Measurements from ENCODE around the gene CITED2. TPM values are rescaled to one million over a fixed set of nuclear protein-coding genes. Genes with fewer than 3 reads are reported as not detected.

Gene CITED2
- total RNA-seq, 1 experiment from 2014 or later = 54.0 TPM

DNA sequence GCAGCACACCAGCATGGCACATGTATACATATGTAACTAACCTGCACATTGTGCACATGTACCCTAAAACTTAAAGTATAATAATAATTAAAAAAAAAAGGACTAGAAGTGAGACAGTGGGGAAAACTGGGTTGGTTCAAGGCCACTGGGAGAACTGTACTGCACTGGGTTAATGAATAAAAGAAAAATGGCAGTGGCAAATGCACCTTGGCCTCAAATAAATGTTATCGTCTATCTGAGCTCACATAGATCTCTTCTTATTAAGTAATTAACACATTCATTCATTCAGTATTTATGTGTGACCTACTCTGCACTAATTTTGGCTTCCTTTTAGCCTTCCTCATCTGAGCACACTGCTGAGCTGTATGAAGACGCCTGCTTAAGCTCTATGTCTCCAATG lies 17.5 kb downstream of the CITED2 start:
- BruUV-seq (replicated peaks) = no TSS peak
- intact Hi-C loops (cut with micrococcal nuclease; ENCODE audit: unreplicated experiment) = no loop called here
- DNase-seq = no peak

DNA sequence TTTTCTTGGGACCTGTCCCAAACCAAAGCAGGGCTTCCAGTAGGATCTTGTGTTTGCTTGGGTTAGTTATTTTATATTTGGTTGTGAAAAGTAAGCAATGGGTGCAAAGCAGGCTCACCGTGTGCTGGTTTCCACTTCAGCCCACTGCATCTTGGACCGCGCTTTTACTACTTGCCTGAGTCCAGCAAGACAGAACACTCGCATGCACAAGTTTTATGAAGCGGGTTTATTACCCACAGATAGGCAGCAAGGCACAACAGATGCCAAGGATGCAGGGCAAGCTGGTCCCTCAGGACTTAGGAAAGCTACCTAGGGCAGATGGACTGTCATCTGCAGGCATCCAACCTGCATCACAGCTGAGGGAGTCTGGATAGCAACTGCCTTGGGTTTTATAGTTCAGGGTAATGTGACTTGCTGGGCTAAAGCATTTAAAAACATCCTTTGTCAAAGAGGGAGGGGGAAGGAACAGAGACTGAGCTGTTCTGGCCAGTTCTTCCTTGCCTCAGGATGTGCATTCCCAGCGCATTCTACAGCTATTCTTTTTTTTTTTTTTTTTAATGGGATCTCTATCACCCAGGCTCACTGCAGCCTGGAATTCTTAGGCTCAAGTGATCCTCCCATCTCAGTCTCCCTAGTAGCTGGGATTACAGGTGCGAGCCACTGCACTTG lies 18.5 kb downstream of the CITED2 start:
- no peak overlapping the region for H3K27ac ChIP-seq
- no peaks in the 10 kb centered on the region for H3K9me3 ChIP-seq (ENCODE audit: insufficient read depth, low read depth)
- no peaks in the 10 kb centered on the region for H3K4me1 ChIP-seq (replicated peaks; ENCODE audit: insufficient read depth)
- no TSS peak for BruUV-seq (replicated peaks)
- H3K36me3 ChIP-seq (ENCODE audit: low read depth) = no peaks in the 10 kb centered on the region
- no peak for TF ChIP-seq EZH2 (IDR thresholded peaks at IDR 0.05; ENCODE audit: low read depth)
- TF ChIP-seq, protein P1, sequence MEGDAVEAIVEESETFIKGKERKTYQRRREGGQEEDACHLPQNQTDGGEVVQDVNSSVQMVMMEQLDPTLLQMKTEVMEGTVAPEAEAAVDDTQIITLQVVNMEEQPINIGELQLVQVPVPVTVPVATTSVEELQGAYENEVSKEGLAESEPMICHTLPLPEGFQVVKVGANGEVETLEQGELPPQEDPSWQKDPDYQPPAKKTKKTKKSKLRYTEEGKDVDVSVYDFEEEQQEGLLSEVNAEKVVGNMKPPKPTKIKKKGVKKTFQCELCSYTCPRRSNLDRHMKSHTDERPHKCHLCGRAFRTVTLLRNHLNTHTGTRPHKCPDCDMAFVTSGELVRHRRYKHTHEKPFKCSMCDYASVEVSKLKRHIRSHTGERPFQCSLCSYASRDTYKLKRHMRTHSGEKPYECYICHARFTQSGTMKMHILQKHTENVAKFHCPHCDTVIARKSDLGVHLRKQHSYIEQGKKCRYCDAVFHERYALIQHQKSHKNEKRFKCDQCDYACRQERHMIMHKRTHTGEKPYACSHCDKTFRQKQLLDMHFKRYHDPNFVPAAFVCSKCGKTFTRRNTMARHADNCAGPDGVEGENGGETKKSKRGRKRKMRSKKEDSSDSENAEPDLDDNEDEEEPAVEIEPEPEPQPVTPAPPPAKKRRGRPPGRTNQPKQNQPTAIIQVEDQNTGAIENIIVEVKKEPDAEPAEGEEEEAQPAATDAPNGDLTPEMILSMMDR (conservative IDR thresholded peaks at IDR 0.05) = no peak
- H3K27me3 ChIP-seq (ENCODE audit: insufficient read depth, low read depth) = no peaks in the 10 kb centered on the region
- H3K79me2 ChIP-seq (ENCODE audit: low read depth) = no peaks in the 10 kb centered on the region
- 0 out of 2 replicates have a peak, but pooled peaks cover 4% of the 10 kb centered on the region for H3K9me2 ChIP-seq (ENCODE audit: insufficient read depth)
- no peak overlapping the region for H2AFZ ChIP-seq
- no peak overlapping the region for H3K4me3 ChIP-seq
- no peaks in the 10 kb centered on the region for H3F3A ChIP-seq (ENCODE audit: insufficient read depth, low read depth)
- no peak overlapping the region for H3K4me2 ChIP-seq
- no peaks in the 10 kb centered on the region for H4K20me1 ChIP-seq (ENCODE audit: insufficient read depth)
- intact Hi-C loops (cut with micrococcal nuclease; ENCODE audit: unreplicated experiment) = no loop called here
- DNase-seq = no peak
- POLR2A ChIA-PET (ENCODE audit: unreplicated experiment) = no interaction called here
- CTCF ChIA-PET = no interaction called here

More for the DNA sequence above, 17.5 kb downstream of the CITED2 start:
- CTCF ChIA-PET = no interaction called here
- H3K4me1 ChIP-seq (replicated peaks; ENCODE audit: insufficient read depth) = no peaks in the 10 kb centered on the region
- no peaks in the 10 kb centered on the region for H3K79me2 ChIP-seq (ENCODE audit: low read depth)
- H4K20me1 ChIP-seq (ENCODE audit: insufficient read depth) = no peaks in the 10 kb centered on the region
- no peak overlapping the region for H3K4me2 ChIP-seq
- POLR2A ChIA-PET (ENCODE audit: unreplicated experiment) = no interaction called here
- H3K27me3 ChIP-seq (ENCODE audit: insufficient read depth, low read depth) = no peaks in the 10 kb centered on the region
- no peak overlapping the region for H3K4me3 ChIP-seq
- TF ChIP-seq EZH2 (IDR thresholded peaks at IDR 0.05; ENCODE audit: low read depth) = no peak
- TF ChIP-seq, protein P1 (conservative IDR thresholded peaks at IDR 0.05) = no peak
- no peaks in the 10 kb centered on the region for H3K36me3 ChIP-seq (ENCODE audit: low read depth)
- no peaks in the 10 kb centered on the region for H3K9me3 ChIP-seq (ENCODE audit: insufficient read depth, low read depth)
- H3F3A ChIP-seq (ENCODE audit: insufficient read depth, low read depth) = no peaks in the 10 kb centered on the region
- H2AFZ ChIP-seq = no peak overlapping the region
- no peak overlapping the region for H3K27ac ChIP-seq
- H3K9me2 ChIP-seq (ENCODE audit: insufficient read depth) = 0 out of 2 replicates have a peak, but pooled peaks cover 3% of the 10 kb centered on the region

DNA sequence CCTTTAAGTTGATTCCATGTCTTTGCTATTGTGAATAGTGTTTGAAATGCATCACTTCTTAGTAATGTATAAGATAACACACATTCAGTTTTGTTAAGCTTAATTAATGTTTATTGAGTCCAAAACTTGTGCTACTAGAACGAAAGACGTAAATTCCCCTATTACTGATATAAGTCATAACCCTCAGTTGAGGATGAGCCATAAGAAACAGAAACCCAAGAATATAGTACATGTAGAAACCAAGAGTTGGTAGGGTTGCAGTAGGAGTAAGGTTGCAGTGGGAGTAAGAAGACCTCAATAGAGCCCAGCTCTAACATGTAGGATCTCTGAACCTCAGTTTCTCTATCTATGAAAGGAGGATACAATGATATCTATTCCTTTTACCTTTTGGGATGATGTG lies 19.3 kb downstream of the CITED2 start:
- BruUV-seq (replicated peaks) = no TSS peak
- Histone ChIP-seq H3K79me2 (ENCODE audit: low read depth) (no peaks in the 10 kb centered on the region), H3K4me1 (replicated peaks; ENCODE audit: insufficient read depth) (peaks cover under 1% of the 10 kb centered on the region; the same call in 1 of the 2 replicates), H3K27me3 (ENCODE audit: insufficient read depth, low read depth) (no peaks in the 10 kb centered on the region), H3K4me2 (no peak overlapping the region), H3F3A (ENCODE audit: insufficient read depth, low read depth) (no peaks in the 10 kb centered on the region), H3K4me3 (no peak overlapping the region), H3K36me3 (ENCODE audit: low read depth) (no peaks in the 10 kb centered on the region), H3K27ac (no peak overlapping the region), H3K9me2 (ENCODE audit: insufficient read depth) (0 out of 2 replicates have a peak, but pooled peaks cover 4% of the 10 kb centered on the region), H2AFZ (no peak overlapping the region), H4K20me1 (ENCODE audit: insufficient read depth) (no peaks in the 10 kb centered on the region), H3K9me3 (ENCODE audit: insufficient read depth, low read depth) (no peaks in the 10 kb centered on the region)
- ChIA-PET CTCF (no interaction called here), POLR2A (ENCODE audit: unreplicated experiment) (no interaction called here)
- no peak for DNase-seq
- intact Hi-C loops (cut with micrococcal nuclease; ENCODE audit: unreplicated experiment) = no loop called here
- TF ChIP-seq, protein P1 (conservative IDR thresholded peaks at IDR 0.05) = no peak
- no peak for TF ChIP-seq EZH2 (IDR thresholded peaks at IDR 0.05; ENCODE audit: low read depth)

All from PC-9 (cell line).